DOHH2 (cell line): ENCODE measurements around the gene IFNGR2.

Experiments used
- CTCF ChIP-seq: fragments of 200-600 bp; sonication (generic); IDR thresholded peaks from one replicate; pipeline ENCODE4 v1.5.1; 2014; ENCODE audit warnings: antibody characterized with exemption, mild to moderate bottlenecking, low read depth, low read length; ENCODE audit not compliant: poor library complexity, severe bottlenecking
- EZH2phosphoT487 ChIP-seq: fragments of 200-600 bp; sonication (generic); IDR thresholded peaks from 2 replicates; pipeline ENCODE4 v1.6.1; 2017; ENCODE audit warnings: borderline replicate concordance, mild to moderate bottlenecking, antibody characterized with exemption, low read length, moderate library complexity, mixed read lengths

GRCh38 chr21:33380483-33380998 lies 22.7 kb upstream of the IFNGR2 start:
- TF ChIP-seq CTCF (no peak), EZH2phosphoT487 (no peak)
